Heart right ventricle (tissue), 16 donors: Measurements from ENCODE around the gene COMP. TPM values are rescaled to one million over a fixed set of nuclear protein-coding genes. Genes with fewer than 3 reads are reported as not detected.

Experiments used
- ATAC-seq, 8 donors: fragments of 200-7000 bp; cut with Tn5 transposase; one replicate each; pipeline ENCODE4 v1.9.1; 2020; ENCODE audit warnings: mild to moderate bottlenecking in 8 of 8, moderate library complexity in 8 of 8, moderate number of reproducible peaks in 1 of 8
- DNase-seq, 2 donors: peaks; one replicate each; pipeline ENCODE4 v3.0.0-alpha.2; 2020
- H3K27ac ChIP-seq, 10 donors: fragments of 200-600 bp; sonication (generic) in 2 of 10; one replicate each; pipeline versions ENCODE4 v1.5.0 to v1.8.0; 2020 to 2022; ENCODE audit warnings: mild to moderate bottlenecking in 3 of 10
- H3K27me3 ChIP-seq, 7 donors: fragments of 200-600 bp; one replicate each; pipeline ENCODE4 v1.8.0; 2021 to 2022; ENCODE audit warnings: mild to moderate bottlenecking in 2 of 7
- H3K36me3 ChIP-seq, 9 donors: fragments of 200-600 bp; sonication (generic) in 1 of 9; one replicate each; pipeline versions ENCODE4 v1.5.0 to v1.8.0; 2020 to 2022; ENCODE audit warnings: mild to moderate bottlenecking in 2 of 9
- H3K4me1 ChIP-seq, 9 donors: fragments of 200-600 bp; sonication (generic) in 1 of 9; one replicate each; pipeline versions ENCODE4 v1.5.0 to v1.8.0; 2020 to 2022; ENCODE audit warnings: mild to moderate bottlenecking in 4 of 9
- H3K4me3 ChIP-seq, 10 donors: fragments of 200-600 bp; sonication (generic) in 2 of 10; one replicate each; pipeline versions ENCODE4 v1.5.0 to v1.8.0; 2020 to 2022; ENCODE audit warnings: mild to moderate bottlenecking in 7 of 10, moderate library complexity in 2 of 10
- H3K9me3 ChIP-seq, 11 donors: fragments of 200-600 bp in 10 of 11; sonication (generic) in 2 of 11; one replicate each; pipeline versions ENCODE4 v1.5.0 to v1.8.0; 2013 to 2022; ENCODE audit warnings: mild to moderate bottlenecking in 2 of 11, control low read depth in 1 of 11, moderate library complexity in 1 of 11
- WGBS, 2 donors: extraction: QIAGEN DNeasy Blood & Tissue Kit; methylation state at CpG; one replicate each; pipeline ENCODE4 v1.1.7; 2013; ENCODE audit warnings: inconsistent platforms in 1 of 2; 5-methylcytosine and 5-hydroxymethylcytosine counted together
- intact Hi-C, 10 donors: fragments of 100-400 bp; cut with DNase I; formaldehyde crosslinking; loops; one replicate each; pipeline versions ENCODE4 v1.11.1 to v1.14.2; 2022
- polyA plus RNA-seq, 2 donors: library from polyadenylated mRNA; stranded (reverse); fragments of 200-250 nt; gene quantifications; one replicate each; pipeline ENCODE4 v1.2.3, GENCODE V29; 2013
- total RNA-seq, 10 donors: library from RNA; stranded (reverse); fragmentation: NEBNext Ultra II Directional in 3 of 10; extraction: Animal tissue kit (Norgen Biotek cat#: 25700) in 3 of 10; gene quantifications; one replicate each; pipeline versions ENCODE4 v1.2.1 to v1.2.4, GENCODE V29; 2021 to 2023
- TF ChIP-seq, protein P1 (sequence below), 9 donors: fragments of 200-600 bp; sonication (generic) in 2 of 9; IDR thresholded peaks; one replicate each; pipeline versions ENCODE4 v1.5.0 to v1.8.0; 2021 to 2022; ENCODE audit warnings: antibody characterized with exemption in 9 of 9, mild to moderate bottlenecking in 5 of 9, moderate library complexity in 1 of 9
- donor health status: Arrhythmogenic right ventricular cardiomyopathy.
- donor health status: ischemic (EF 13 %, LVEDD 7.1; RV severe dilation, severe dysfunction).
- donor health status: healthy with polysubstance abuse.
- donor health status: DM: no; HTN: yes; CAD: no.
- donor health status: DM: no; HTN: no; CAD: no.
- donor health status: ischemic (EF 25% LVEDD 6.9; RV normal size, moderate dysfunction).
- donor health status: ischemic (EF 25% LVEDD 5.7; RV mildly dilated, moderate dysfunction).
- donor health status: healthy.
- donor health status: DM: yes; HTN: yes; CAD: no.
- donor health status: Ischemic cardiomyopathy.
- donor health status: ischemic (EF 35%, LVEDD 5.7; RV mildly dilated, moderate dysfunction).
- donor health status: nonischemic (EF 11% LVEDD 7.7; RV severe dilation, severe dysfunction).
- donor health status: DM: yes; HTN: yes; CAD: no.
- donor health status: PGD.
- donor health status: ischemic (EF 29% LVEDD 5.4; RV normal size, mild dysfunction).
- donor health status: nonischemic (EF 23%, LVEDD 6.1; RV moderate dilation, normal function).

Gene COMP
- total and polyA plus RNA-seq, 12 donors, result 0.13 to 5.9 (median 0.43) TPM; not detected in 2

DNA sequence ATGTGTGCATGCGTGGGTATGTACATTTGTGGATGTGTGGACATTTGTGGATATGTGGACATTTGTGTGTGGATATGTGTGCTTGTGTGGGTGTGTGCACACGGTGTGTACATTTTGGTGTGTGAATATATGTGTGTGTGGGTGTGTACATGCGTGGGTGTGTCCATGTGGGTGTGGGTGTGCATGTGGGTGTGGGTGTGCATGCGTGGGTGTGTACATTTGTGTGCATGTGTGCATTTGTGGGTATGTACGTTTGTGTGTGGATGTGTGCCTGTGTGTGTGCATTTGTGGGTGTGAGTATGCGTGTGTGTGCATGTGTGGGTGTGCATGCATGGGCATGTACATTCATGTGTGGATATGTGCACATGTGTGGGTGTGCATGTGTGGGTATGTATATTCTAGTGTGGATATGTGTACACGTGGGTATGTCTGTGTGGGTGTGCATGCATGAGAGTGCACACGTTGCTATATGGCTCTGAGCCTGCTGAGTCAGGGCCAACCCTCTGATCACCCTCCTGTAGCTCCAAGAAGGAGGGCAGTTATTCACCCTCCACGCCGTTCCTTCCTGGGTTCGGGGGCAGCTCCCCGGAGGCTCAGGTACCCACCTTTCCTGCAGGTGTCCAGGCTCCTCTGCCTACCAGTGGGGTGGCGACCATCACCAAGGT, 20.3 kb downstream of the COMP start:
- DNase-seq, result no peak
- 85 to 86% methylated on average over 13 of the region's 13 CpGs for WGBS, 2 donors
- H3K9me3 ChIP-seq, result no peaks in the 10 kb centered on the region
- no peak for ATAC-seq
- H3K27me3 ChIP-seq, result no peaks in the 10 kb centered on the region
- TF ChIP-seq, protein P1, sequence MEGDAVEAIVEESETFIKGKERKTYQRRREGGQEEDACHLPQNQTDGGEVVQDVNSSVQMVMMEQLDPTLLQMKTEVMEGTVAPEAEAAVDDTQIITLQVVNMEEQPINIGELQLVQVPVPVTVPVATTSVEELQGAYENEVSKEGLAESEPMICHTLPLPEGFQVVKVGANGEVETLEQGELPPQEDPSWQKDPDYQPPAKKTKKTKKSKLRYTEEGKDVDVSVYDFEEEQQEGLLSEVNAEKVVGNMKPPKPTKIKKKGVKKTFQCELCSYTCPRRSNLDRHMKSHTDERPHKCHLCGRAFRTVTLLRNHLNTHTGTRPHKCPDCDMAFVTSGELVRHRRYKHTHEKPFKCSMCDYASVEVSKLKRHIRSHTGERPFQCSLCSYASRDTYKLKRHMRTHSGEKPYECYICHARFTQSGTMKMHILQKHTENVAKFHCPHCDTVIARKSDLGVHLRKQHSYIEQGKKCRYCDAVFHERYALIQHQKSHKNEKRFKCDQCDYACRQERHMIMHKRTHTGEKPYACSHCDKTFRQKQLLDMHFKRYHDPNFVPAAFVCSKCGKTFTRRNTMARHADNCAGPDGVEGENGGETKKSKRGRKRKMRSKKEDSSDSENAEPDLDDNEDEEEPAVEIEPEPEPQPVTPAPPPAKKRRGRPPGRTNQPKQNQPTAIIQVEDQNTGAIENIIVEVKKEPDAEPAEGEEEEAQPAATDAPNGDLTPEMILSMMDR (IDR thresholded peaks at IDR 0.05), result no peak
- H3K4me3 ChIP-seq, result no peak overlapping the region
- H3K36me3 ChIP-seq, result peaks cover 0 to 24% (median 0%) of the 10 kb centered on the region in 9 donors
- H3K27ac ChIP-seq, result no peak overlapping the region
- intact Hi-C loops, result no loop called here
- no peaks in the 10 kb centered on the region for H3K4me1 ChIP-seq

DNA sequence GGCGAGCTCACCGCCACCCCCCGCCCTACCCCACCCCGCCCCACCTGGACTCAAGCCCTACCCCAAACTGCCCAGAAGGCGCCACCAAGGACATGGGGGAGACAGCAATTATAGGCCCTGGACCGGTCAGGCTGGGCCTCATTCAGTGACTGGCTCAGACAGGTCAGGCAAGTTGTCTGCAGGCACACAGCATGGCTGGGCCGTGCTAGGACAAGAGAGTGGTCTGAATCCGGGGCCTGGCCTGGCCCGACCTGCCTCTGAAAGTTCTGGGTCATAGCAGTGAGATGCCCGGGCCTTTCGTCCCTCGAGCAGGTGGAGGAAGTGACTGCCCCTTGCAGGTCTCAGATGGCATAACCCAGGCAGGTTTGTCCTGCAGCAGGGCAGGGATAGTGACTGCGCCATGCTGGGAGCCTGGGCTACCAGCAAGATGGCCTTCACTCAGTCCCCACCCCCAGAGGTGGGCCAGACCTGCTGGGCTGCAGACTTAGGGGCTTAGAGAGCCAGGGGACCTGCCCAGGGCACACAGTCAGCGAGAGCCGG, 21.0 kb downstream of the COMP start:
- Histone ChIP-seq H3K4me3 (no peak overlapping the region), H3K9me3 (no peaks in the 10 kb centered on the region), H3K27ac (no peak overlapping the region), H3K4me1 (no peaks in the 10 kb centered on the region), H3K27me3 (no peaks in the 10 kb centered on the region), H3K36me3 (peaks cover 0 to 24% (median 0%) of the 10 kb centered on the region in 9 donors)
- intact Hi-C loops, result no loop called here
- TF ChIP-seq, protein P1 (IDR thresholded peaks at IDR 0.05), result no peak
- DNase-seq (no peak), ATAC-seq (no peak)
- WGBS, 2 donors, result 94 to 97% methylated on average over 15 of the region's 15 CpGs

DNA sequence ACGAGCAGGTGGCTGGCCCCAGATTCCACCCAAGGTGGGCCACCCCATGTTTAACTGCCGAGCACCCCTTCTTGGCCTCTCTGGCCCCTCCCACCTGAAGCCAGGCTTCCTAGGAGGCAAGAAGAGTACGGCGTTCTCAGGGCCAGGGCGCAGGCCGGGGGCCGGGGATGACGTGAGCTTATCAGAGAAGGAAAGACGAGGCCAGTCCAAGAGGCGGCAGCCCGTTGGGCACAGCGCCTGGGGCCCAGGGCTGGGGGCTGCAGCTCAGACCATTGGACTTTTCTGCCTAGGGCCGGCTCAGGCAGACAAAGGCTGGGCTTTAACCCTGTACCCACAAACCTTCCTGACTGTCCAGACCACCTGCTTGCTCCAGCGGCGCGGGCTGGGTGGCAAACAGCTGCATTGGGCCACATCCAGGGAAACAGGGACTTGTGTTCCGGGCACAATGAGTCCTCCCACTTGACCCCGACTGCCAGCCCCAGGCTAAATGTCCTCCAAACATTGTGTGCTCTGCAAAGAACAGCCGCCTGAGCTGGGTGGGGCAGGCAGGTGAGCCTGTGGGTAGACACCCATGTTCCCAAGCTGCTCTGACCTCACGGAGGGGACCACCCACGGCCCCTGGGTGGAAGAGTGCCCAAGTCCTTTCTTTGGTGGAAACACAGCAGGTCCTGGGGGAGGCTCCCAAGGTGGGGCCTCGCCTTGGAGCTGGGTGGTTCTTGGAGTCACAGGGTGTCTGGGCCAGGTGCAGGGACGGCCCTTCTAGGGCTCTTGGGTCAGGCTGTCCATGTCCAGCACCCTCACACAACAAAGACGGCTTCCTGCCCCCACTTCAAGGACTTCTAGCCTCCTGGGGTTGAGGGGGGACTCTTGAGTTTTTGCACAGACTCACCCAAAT, 21.9 kb downstream of the COMP start:
- H3K4me1 ChIP-seq, result no peaks in the 10 kb centered on the region
- no peak overlapping the region for H3K27ac ChIP-seq
- H3K9me3 ChIP-seq, result no peaks in the 10 kb centered on the region
- no peak for DNase-seq
- no peak overlapping the region for H3K4me3 ChIP-seq
- no peaks in the 10 kb centered on the region for H3K27me3 ChIP-seq
- TF ChIP-seq, protein P1 (IDR thresholded peaks at IDR 0.05), result no peak
- WGBS, 2 donors, result 89 to 92% methylated on average over 24 of the region's 24 CpGs
- no peak for ATAC-seq
- intact Hi-C loops, result no loop called here
- H3K36me3 ChIP-seq, result peaks cover 0 to 24% (median 0%) of the 10 kb centered on the region in 9 donors

DNA sequence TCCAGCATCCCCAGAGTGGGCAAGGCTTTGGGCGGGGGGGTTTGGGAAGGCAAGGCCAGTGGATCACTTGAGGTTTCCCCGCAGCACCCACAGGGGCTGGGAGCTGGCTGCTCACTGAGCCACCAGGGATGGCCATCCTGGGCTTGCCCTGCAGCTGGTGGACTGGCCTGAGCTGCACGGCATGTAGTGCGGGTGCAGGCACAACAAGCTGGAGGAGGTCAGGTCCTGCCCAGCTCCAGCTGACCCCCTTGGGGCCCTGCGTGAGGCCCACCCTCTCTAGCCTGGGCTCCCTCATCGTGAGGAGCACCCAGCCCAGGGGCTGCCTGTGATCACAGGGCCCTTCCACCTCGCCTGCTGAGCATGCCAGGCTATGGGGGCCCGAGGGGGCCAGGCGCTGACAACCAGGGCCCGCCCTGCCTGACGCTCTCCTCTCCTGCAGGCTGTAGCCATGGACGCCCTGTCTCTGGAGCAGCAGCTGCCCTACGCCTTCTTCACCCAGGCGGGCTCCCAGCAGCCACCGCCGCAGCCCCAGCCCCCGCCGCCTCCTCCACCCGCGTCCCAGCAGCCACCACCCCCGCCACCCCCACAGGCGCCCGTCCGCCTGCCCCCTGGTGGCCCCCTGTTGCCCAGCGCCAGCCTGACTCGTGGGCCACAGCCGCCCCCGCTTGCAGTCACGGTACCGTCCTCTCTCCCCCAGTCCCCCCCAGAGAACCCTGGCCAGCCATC, 22.9 kb downstream of the COMP start:
- Histone ChIP-seq H3K27ac (no peak overlapping the region), H3K36me3 (peaks cover 0 to 24% (median 0%) of the 10 kb centered on the region in 9 donors), H3K9me3 (no peaks in the 10 kb centered on the region), H3K27me3 (no peaks in the 10 kb centered on the region), H3K4me1 (peaks cover 0 to 2% (median 0%) of the 10 kb centered on the region in 9 donors), H3K4me3 (no peak overlapping the region)
- 76% methylated on average over 29 to 30 of the region's 30 CpGs for WGBS, 2 donors
- DNase-seq, result no peak
- TF ChIP-seq, protein P1 (IDR thresholded peaks at IDR 0.05), result no peak
- intact Hi-C loops, result no loop called here
- ATAC-seq, result peak in 1 of 8 donors; percentile 15
